HEK293 (cell line): Measurements from ENCODE around the gene ZNF454.

Experiments used
- CTCF ChIA-PET: fragments of 350-600 bp; formaldehyde crosslinking; extraction: SDS; loops from one replicate; lab custom pipeline; 2021; ENCODE audit warnings: antibody characterized with exemption; lab: Yijun Ruan, JAX
- POLR2A ChIA-PET: fragments of 300-600 bp; formaldehyde crosslinking; extraction: SDS; loops from one replicate; lab custom pipeline; 2020; ENCODE audit warnings: antibody characterized with exemption, inconsistent platforms; lab: Yijun Ruan, JAX
- H3K27ac ChIP-seq: fragments of 200-500 bp; sonication (Bioruptor generic); 2 replicates; pipeline ENCODE4 v1.5.1; 2014; ENCODE audit warnings: low read depth, low read length, control low read depth, inconsistent platforms; ENCODE audit errors: extremely low read depth
- H3K36me3 ChIP-seq, 2 experiments: fragments of 200-500 bp in 1 of 2; sonication (Bioruptor generic) in 1 of 2; 1 replicate in 1 of 2; 2 replicates in 1 of 2; pipeline ENCODE4 v1.5.1; 2014 to 2017; ENCODE audit warnings: inconsistent platforms in 2 of 2, low read length in 2 of 2; ENCODE audit not compliant: control insufficient read depth in 2 of 2, insufficient read depth in 1 of 2
- H3K4me1 ChIP-seq: fragments of 200-500 bp; sonication (Bioruptor generic); 2 replicates; pipeline ENCODE4 v1.5.1; 2014; ENCODE audit warnings: mild to moderate bottlenecking, low read length, inconsistent platforms; ENCODE audit not compliant: control insufficient read depth, insufficient read depth
- H3K4me3 ChIP-seq: 2 replicates; pipeline ENCODE4 v1.5.1; 2011; ENCODE audit warnings: low read depth, mild to moderate bottlenecking, control low read depth, low read length, moderate library complexity
- H3K9me3 ChIP-seq: fragments of 200-500 bp; sonication (Bioruptor generic); 2 replicates; pipeline ENCODE4 v1.5.1; 2014; ENCODE audit warnings: low read depth, low read length, inconsistent platforms; ENCODE audit not compliant: control insufficient read depth, insufficient read depth
- GFI1B ChIP-seq: fragments of 450-650 bp; formaldehyde crosslinking; IDR thresholded peaks from 2 replicates; pipeline ENCODE4 v1.5.1; 2016; ENCODE audit warnings: missing biosample characterization, missing genetic modification characterization
- KLF1 ChIP-seq: fragments of 450-650 bp; formaldehyde crosslinking; IDR thresholded peaks from 2 replicates; pipeline ENCODE4 v1.5.1; 2016; ENCODE audit warnings: missing biosample characterization, missing genetic modification characterization
- OSR2 ChIP-seq: fragments of 450-650 bp; formaldehyde crosslinking; IDR thresholded peaks from 2 replicates; pipeline ENCODE4 v1.5.1; 2016; ENCODE audit warnings: missing biosample characterization, missing genetic modification characterization
- RBAK ChIP-seq: fragments of 450-650 bp; formaldehyde crosslinking; IDR thresholded peaks from 2 replicates; pipeline ENCODE4 v1.5.1; 2016; ENCODE audit warnings: missing biosample characterization, missing genetic modification characterization
- ZBTB1 ChIP-seq: fragments of 450-650 bp; formaldehyde crosslinking; IDR thresholded peaks from 2 replicates; pipeline ENCODE4 v1.5.1; 2016; ENCODE audit warnings: missing biosample characterization, missing genetic modification characterization
- ZBTB8A ChIP-seq: fragments of 450-650 bp; formaldehyde crosslinking; IDR thresholded peaks from 2 replicates; pipeline ENCODE4 v1.5.1; 2016; ENCODE audit warnings: missing biosample characterization, missing genetic modification characterization
- ZNF10 ChIP-seq: fragments of 450-650 bp; formaldehyde crosslinking; IDR thresholded peaks from 2 replicates; pipeline ENCODE4 v1.5.1; 2017; ENCODE audit warnings: missing biosample characterization, missing genetic modification characterization
- ZNF138 ChIP-seq: fragments of 450-650 bp; formaldehyde crosslinking; IDR thresholded peaks from 2 replicates; pipeline ENCODE4 v1.5.1; 2016; ENCODE audit warnings: missing biosample characterization, missing genetic modification characterization, borderline replicate concordance
- ZNF146 ChIP-seq: fragments of 450-650 bp; formaldehyde crosslinking; IDR thresholded peaks from 2 replicates; pipeline ENCODE4 v1.5.1; 2016; ENCODE audit warnings: missing biosample characterization, missing genetic modification characterization
- ZNF155 ChIP-seq: fragments of 450-650 bp; formaldehyde crosslinking; IDR thresholded peaks from 2 replicates; pipeline ENCODE4 v1.5.1; 2016; ENCODE audit warnings: missing biosample characterization, missing genetic modification characterization
- ZNF202 ChIP-seq: fragments of 450-650 bp; formaldehyde crosslinking; IDR thresholded peaks from 2 replicates; pipeline ENCODE4 v1.5.1; 2016; ENCODE audit warnings: missing biosample characterization, missing genetic modification characterization, borderline replicate concordance
- ZNF274 ChIP-seq, 2 experiments: fragments of 200-500 bp in 1 of 2; fragments of 450-650 bp in 1 of 2; sonication (Bioruptor generic) in 1 of 2; formaldehyde crosslinking in 1 of 2; IDR thresholded peaks; 2 replicates each; pipeline versions ENCODE4 v1.5.1 to v1.6.1; 2014 to 2016; ENCODE audit warnings: borderline replicate concordance in 1 of 2, inconsistent platforms in 1 of 2, low read length in 1 of 2, missing biosample characterization in 1 of 2, missing genetic modification characterization in 1 of 2
- ZNF341 ChIP-seq: fragments of 450-650 bp; formaldehyde crosslinking; IDR thresholded peaks from 2 replicates; pipeline ENCODE4; 2016; ENCODE audit warnings: low read depth, missing biosample characterization, missing genetic modification characterization
- ZNF394 ChIP-seq: fragments of 450-650 bp; formaldehyde crosslinking; IDR thresholded peaks from 2 replicates; pipeline ENCODE4 v1.5.1; 2016; ENCODE audit warnings: missing biosample characterization, missing genetic modification characterization, mild to moderate bottlenecking, moderate library complexity, borderline replicate concordance
- ZNF654 ChIP-seq: fragments of 450-650 bp; formaldehyde crosslinking; IDR thresholded peaks from 2 replicates; pipeline ENCODE4 v1.5.1; 2016; ENCODE audit warnings: low read depth, missing biosample characterization, missing genetic modification characterization
- ZNF830 ChIP-seq: fragments of 450-650 bp; IDR thresholded peaks from 2 replicates; pipeline ENCODE4 v1.5.0; 2018; ENCODE audit warnings: missing biosample characterization, missing genetic modification characterization, low read depth, mild to moderate bottlenecking, moderate library complexity
- TF ChIP-seq, protein P1 (sequence below): fragments of 450-650 bp; formaldehyde crosslinking; IDR thresholded peaks from 2 replicates; pipeline ENCODE4 v1.5.1; 2016; ENCODE audit warnings: missing biosample characterization, missing genetic modification characterization
- TF ChIP-seq, protein P2 (sequence below): fragments of 450-650 bp; formaldehyde crosslinking; IDR thresholded peaks from 2 replicates; pipeline ENCODE4 v1.5.1; 2016; ENCODE audit warnings: missing biosample characterization, missing genetic modification characterization
- TF ChIP-seq, protein P3 (sequence below): fragments of 450-650 bp; formaldehyde crosslinking; IDR thresholded peaks from 2 replicates; pipeline ENCODE4 v1.5.1; 2016; ENCODE audit warnings: missing biosample characterization, missing genetic modification characterization
- TF ChIP-seq, protein P4 (sequence below): fragments of 450-650 bp; formaldehyde crosslinking; optimal IDR thresholded peaks from 2 replicates; pipeline ENCODE3; 2016; ENCODE audit warnings: missing biosample characterization, mild to moderate bottlenecking, missing genetic modification characterization

Gene ZNF454

DNA sequence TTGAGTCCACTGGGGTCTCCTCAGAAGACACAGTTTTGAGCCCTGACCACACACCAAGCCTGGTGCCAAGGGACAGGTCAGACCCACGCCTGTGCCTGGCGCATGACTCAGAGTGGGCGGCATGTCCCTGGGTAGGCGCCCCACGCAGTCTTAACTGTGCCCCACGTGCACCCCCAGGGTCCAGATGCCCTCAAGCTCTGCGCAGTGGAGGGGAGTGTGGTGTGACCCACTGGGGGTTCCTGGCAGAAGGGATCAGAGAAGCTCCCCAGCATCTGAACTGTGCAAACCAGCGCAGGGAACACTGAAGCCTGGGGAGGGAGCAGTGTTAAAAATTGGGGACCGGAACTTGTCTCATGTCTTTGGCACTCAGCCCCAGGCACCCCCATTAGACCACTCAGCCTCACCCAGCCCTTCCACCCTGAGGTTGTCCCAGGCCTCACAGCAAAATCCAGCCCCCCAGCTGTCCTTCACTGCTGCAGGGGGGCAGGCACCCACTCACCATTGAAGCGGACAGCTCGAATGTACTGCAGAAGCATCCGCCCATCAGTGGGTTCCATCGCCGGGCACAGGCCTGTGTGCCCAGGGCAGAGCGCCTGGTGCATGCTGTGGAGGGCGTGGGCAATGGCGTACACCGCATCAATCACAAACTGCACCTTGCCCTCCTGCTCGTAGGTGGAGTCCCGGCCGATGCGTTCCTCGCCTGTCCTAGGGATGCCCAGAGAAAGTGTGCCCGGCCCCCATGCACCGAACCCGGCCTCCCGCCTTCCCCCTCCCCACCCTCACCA lies 47.6 kb downstream of the ZNF454 start:
- TF ChIP-seq ZNF10 (tag by site-specific recombination), result no peak
- TF ChIP-seq OSR2 (tag by site-specific recombination), result no peak
- TF ChIP-seq, protein P1, sequence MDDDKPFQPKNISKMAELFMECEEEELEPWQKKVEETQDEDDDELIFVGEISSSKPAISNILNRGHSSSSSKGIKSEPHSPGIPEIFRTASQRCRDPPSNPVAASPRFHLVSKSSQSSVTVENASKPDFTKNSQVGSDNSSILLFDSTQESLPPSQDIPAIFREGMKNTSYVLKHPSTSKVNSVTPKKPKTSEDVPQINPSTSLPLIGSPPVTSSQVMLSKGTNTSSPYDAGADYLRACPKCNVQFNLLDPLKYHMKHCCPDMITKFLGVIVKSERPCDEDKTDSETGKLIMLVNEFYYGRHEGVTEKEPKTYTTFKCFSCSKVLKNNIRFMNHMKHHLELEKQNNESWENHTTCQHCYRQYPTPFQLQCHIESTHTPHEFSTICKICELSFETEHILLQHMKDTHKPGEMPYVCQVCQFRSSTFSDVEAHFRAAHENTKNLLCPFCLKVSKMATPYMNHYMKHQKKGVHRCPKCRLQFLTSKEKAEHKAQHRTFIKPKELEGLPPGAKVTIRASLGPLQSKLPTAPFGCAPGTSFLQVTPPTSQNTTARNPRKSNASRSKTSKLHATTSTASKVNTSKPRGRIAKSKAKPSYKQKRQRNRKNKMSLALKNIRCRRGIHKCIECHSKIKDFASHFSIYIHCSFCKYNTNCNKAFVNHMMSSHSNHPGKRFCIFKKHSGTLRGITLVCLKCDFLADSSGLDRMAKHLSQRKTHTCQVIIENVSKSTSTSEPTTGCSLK (tag by site-specific recombination), result no peak
- TF ChIP-seq ZNF138, result no peak
- no peak for TF ChIP-seq RBAK (tag by site-specific recombination)
- no peak for TF ChIP-seq ZNF146
- TF ChIP-seq ZNF202 (tag by site-specific recombination), result no peak
- TF ChIP-seq ZNF394, result no peak
- TF ChIP-seq ZNF654, result no peak
- TF ChIP-seq ZBTB8A (tag by site-specific recombination), result no peak
- TF ChIP-seq, protein P2, sequence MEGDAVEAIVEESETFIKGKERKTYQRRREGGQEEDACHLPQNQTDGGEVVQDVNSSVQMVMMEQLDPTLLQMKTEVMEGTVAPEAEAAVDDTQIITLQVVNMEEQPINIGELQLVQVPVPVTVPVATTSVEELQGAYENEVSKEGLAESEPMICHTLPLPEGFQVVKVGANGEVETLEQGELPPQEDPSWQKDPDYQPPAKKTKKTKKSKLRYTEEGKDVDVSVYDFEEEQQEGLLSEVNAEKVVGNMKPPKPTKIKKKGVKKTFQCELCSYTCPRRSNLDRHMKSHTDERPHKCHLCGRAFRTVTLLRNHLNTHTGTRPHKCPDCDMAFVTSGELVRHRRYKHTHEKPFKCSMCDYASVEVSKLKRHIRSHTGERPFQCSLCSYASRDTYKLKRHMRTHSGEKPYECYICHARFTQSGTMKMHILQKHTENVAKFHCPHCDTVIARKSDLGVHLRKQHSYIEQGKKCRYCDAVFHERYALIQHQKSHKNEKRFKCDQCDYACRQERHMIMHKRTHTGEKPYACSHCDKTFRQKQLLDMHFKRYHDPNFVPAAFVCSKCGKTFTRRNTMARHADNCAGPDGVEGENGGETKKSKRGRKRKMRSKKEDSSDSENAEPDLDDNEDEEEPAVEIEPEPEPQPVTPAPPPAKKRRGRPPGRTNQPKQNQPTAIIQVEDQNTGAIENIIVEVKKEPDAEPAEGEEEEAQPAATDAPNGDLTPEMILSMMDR (tag by site-specific recombination), result no peak
- TF ChIP-seq ZNF155 (tag by site-specific recombination), result no peak
- no peak for TF ChIP-seq ZNF341 (tag by site-specific recombination)
- TF ChIP-seq GFI1B (tag by site-specific recombination), result no peak
- TF ChIP-seq, protein P3, sequence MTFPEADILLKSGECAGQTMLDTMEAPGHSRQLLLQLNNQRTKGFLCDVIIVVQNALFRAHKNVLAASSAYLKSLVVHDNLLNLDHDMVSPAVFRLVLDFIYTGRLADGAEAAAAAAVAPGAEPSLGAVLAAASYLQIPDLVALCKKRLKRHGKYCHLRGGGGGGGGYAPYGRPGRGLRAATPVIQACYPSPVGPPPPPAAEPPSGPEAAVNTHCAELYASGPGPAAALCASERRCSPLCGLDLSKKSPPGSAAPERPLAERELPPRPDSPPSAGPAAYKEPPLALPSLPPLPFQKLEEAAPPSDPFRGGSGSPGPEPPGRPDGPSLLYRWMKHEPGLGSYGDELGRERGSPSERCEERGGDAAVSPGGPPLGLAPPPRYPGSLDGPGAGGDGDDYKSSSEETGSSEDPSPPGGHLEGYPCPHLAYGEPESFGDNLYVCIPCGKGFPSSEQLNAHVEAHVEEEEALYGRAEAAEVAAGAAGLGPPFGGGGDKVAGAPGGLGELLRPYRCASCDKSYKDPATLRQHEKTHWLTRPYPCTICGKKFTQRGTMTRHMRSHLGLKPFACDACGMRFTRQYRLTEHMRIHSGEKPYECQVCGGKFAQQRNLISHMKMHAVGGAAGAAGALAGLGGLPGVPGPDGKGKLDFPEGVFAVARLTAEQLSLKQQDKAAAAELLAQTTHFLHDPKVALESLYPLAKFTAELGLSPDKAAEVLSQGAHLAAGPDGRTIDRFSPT (tag by site-specific recombination), result no peak
- no peak for TF ChIP-seq KLF1 (tag by site-specific recombination)
- no peak for TF ChIP-seq ZNF830 (tag by site-specific recombination)
- TF ChIP-seq, protein P4, sequence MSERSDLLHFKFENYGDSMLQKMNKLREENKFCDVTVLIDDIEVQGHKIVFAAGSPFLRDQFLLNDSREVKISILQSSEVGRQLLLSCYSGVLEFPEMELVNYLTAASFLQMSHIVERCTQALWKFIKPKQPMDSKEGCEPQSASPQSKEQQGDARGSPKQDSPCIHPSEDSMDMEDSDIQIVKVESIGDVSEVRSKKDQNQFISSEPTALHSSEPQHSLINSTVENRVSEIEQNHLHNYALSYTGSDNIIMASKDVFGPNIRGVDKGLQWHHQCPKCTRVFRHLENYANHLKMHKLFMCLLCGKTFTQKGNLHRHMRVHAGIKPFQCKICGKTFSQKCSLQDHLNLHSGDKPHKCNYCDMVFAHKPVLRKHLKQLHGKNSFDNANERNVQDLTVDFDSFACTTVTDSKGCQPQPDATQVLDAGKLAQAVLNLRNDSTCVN (tag by site-specific recombination), result no peak
- no peak for TF ChIP-seq ZBTB1 (tag by site-specific recombination)
- TF ChIP-seq ZNF274 (IDR thresholded peaks at IDR 0.05; ENCODE audit: low read length), result no peak
- no peak for TF ChIP-seq ZNF274 (tag by site-specific recombination; IDR thresholded peaks at IDR 0.05; ENCODE audit: borderline replicate concordance)
- Histone ChIP-seq H3K36me3 (no peaks in the 10 kb centered on the region), H3K4me3 (no peak overlapping the region), H3K4me1 (no peaks in the 10 kb centered on the region), H3K9me3 (no peaks in the 10 kb centered on the region), H3K27ac (no peak overlapping the region)
- POLR2A ChIA-PET, result no interaction called here
- CTCF ChIA-PET, result no interaction called here
